Ishikawa (cell line): ENCODE data around the gene EVI2A.

ENCODE experiments used
- CEBPB ChIP-seq: IDR thresholded peaks from 2 replicates; pipeline ENCODE4 v1.6.1; 2012
- CREB1 ChIP-seq: IDR thresholded peaks from 2 replicates; pipeline ENCODE4 v1.6.1; 2012; ENCODE audit warnings: low read depth
- EGR1 ChIP-seq: IDR thresholded peaks from 2 replicates; pipeline ENCODE4 v1.6.1; 2012
- EP300 ChIP-seq: IDR thresholded peaks from 2 replicates; pipeline ENCODE4 v1.6.1; 2012; ENCODE audit warnings: borderline replicate concordance
- FOXM1 ChIP-seq: IDR thresholded peaks from 2 replicates; pipeline ENCODE4 v1.6.1; 2012; ENCODE audit warnings: low read depth, borderline replicate concordance
- MAX ChIP-seq: IDR thresholded peaks from 2 replicates; pipeline ENCODE4 v1.6.1; 2012
- NFIC ChIP-seq: IDR thresholded peaks from 2 replicates; pipeline ENCODE4 v1.6.1; 2012
- RAD21 ChIP-seq: IDR thresholded peaks from 2 replicates; pipeline ENCODE4 v1.6.1; 2012; ENCODE audit warnings: low read depth
- REST ChIP-seq: IDR thresholded peaks from 2 replicates; pipeline ENCODE4 v1.6.1; 2012; ENCODE audit warnings: low read depth, mild to moderate bottlenecking
- TAF1 ChIP-seq: IDR thresholded peaks from 2 replicates; pipeline ENCODE4 v1.6.1; 2012; ENCODE audit warnings: low read depth, mild to moderate bottlenecking
- TCF12 ChIP-seq: IDR thresholded peaks from 2 replicates; pipeline ENCODE4 v1.6.1; 2012; ENCODE audit warnings: low read depth
- TEAD4 ChIP-seq: IDR thresholded peaks from 2 replicates; pipeline ENCODE4 v1.6.1; 2012
- USF1 ChIP-seq: IDR thresholded peaks from 2 replicates; pipeline ENCODE4 v1.6.1; 2012
- YY1 ChIP-seq: IDR thresholded peaks from 2 replicates; pipeline ENCODE4 v1.6.1; 2012; ENCODE audit warnings: low read depth
- ZBTB7A ChIP-seq: IDR thresholded peaks from 2 replicates; pipeline ENCODE4 v1.6.1; 2012; ENCODE audit warnings: low read depth

Gene EVI2A

DNA sequence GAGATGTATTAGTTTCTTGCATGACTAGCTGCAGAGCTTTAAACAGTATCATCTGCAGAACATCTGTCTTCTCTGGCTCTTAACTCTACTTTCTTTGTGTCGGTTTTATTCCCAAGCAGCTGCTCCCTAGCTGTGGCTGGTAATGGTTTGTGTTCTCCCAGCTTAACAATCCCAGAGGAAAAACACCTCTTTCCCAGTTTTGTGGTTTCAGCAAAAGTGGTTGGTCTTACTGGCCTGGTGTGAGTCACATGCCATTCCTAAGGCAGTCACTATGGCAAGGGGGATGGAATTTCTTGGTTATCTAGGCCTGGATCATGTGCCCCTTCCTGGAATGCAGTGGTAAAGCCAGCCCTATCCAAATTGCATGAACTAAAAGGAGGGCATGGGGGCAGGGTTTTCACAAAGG, 51.8 kb downstream of the EVI2A start:
- TF ChIP-seq REST (no peak), CREB1 (no peak), EGR1 (no peak), TAF1 (no peak), NFIC (no peak), TCF12 (peak; percentile 33; the same call in 1 of the 2 replicates), RAD21 (no peak), CEBPB (no peak), FOXM1 (no peak), TEAD4 (peak; percentile 81), ZBTB7A (no peak), USF1 (peak; percentile 86), EP300 (no peak; the same call in 1 of the 2 replicates), MAX (0 out of 2 replicates have a peak, but pooled peaks have one; percentile 33), YY1 (no peak)

DNA sequence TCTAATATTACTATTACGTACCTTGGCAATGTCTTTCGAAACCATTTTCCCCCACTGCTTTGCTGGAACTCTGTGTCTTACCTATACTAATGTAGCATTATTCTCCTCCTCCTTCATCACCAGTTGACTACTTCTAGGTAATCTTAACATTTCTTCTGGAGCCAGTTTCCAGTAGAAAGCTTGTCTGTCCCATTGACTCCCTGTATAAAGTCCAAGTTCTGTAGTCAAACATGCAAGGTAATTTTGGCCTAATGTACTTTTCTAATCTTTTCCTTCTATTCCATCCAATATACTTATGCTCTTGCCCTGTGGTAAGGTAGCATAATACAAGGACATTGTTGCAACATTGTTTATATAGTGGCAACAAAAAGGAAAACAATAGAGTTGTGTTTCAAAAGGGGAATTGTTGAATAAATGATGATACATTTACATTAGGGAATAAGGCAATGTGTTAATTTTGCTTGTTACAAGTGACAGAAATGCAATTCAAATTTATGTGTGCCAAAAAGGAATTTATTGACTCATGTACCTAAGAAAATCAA, 52.3 kb downstream of the EVI2A start:
- TF ChIP-seq TCF12, result no peak
- TF ChIP-seq TAF1, result no peak
- TF ChIP-seq YY1, result no peak
- no peak for TF ChIP-seq EP300
- TF ChIP-seq FOXM1, result no peak
- no peak for TF ChIP-seq ZBTB7A
- TF ChIP-seq EGR1, result no peak
- TF ChIP-seq USF1, result no peak
- TF ChIP-seq TEAD4, result no peak
- TF ChIP-seq RAD21, result no peak
- no peak for TF ChIP-seq CEBPB
- TF ChIP-seq NFIC, result no peak
- TF ChIP-seq MAX, result no peak
- no peak for TF ChIP-seq REST
- no peak for TF ChIP-seq CREB1
